Measurements from ENCODE around the gene KISS1R.

GRCh38 chr19:962683-963400 is 45.7 kb downstream of the KISS1R start:
- no peak for TF ChIP-seq CTCF (IDR thresholded peaks at IDR 0.05)
- TF ChIP-seq POLR2A (IDR thresholded peaks at IDR 0.05): no peak
